A549 (cell line): ENCODE data around the gene BICDL1. TPM values are rescaled to one million over a fixed set of nuclear protein-coding genes. Genes with fewer than 3 reads are reported as not detected.

Experiments
- ATAC-seq, 2 experiments: fragments of 200-7000 bp in 1 of 2; fragments of >200 bp in 1 of 2; cut with Nextera tagmentation in 1 of 2; cut with Tn5 transposase in 1 of 2; 3 replicates each; pipeline versions ENCODE4 v1.8.0 to v1.9.1; 2018 to 2020; ENCODE audit warnings: mild to moderate bottlenecking in 1 of 2, moderate library complexity in 1 of 2
- CTCF ChIA-PET: fragments of 300-600 bp; sonication (Branson Sonifier 250); formaldehyde crosslinking; extraction: SDS; loops from one replicate; lab custom pipeline; 2021; ENCODE audit warnings: antibody characterized with exemption, inconsistent platforms; lab: Yijun Ruan, JAX
- POLR2A ChIA-PET: fragments of 350-600 bp; formaldehyde crosslinking; extraction: SDS; loops from one replicate; lab custom pipeline; 2021; ENCODE audit warnings: antibody characterized with exemption, inconsistent platforms; lab: Yijun Ruan, JAX
- DNase-seq, 2 experiments: peaks; one replicate each; pipeline versions ENCODE4 v3.0.0 to v3.0.0-alpha.2; 2011 to 2016; ENCODE audit warnings: low read depth in 1 of 2, low spot score in 1 of 2
- FAIRE-seq: peaks from 2 replicates; lab custom pipeline; 2011; peaks lifted over from hg19 to GRCh38; lab: Jason Lieb, UNC
- H3K27ac ChIP-seq, 2 experiments: fragments of >200 bp; sonication (Bioruptor Twin); formaldehyde crosslinking; 3 replicates each; pipeline ENCODE4 v1.5.1; 2016 to 2017
- H3K4me1 ChIP-seq: fragments of >200 bp; sonication (Bioruptor Twin); formaldehyde crosslinking; 3 replicates; pipeline ENCODE4 v1.6.1; 2016
- H3K4me2 ChIP-seq: fragments of >200 bp; sonication (Bioruptor Twin); formaldehyde crosslinking; 3 replicates; pipeline ENCODE4 v1.6.1; 2016
- H3K4me3 ChIP-seq: fragments of >200 bp; sonication (Bioruptor Twin); formaldehyde crosslinking; 3 replicates; pipeline ENCODE4 v1.5.1; 2016
- H3K9me3 ChIP-seq: fragments of >200 bp; sonication (Bioruptor Twin); formaldehyde crosslinking; 3 replicates; pipeline ENCODE4 v1.6.1; 2016
- CBX8 ChIP-seq: fragments of 200-600 bp; sonication (generic); IDR thresholded peaks from 2 replicates; pipeline ENCODE4 v1.6.1; 2016
- CHD4 ChIP-seq: fragments of 200-600 bp; sonication (generic); IDR thresholded peaks from 2 replicates; pipeline ENCODE4 v1.6.1; 2016; ENCODE audit warnings: antibody characterized with exemption, mild to moderate bottlenecking, borderline replicate concordance
- E2F6 ChIP-seq: IDR thresholded peaks from 2 replicates; pipeline ENCODE4 v1.6.1; 2012; ENCODE audit warnings: low read depth, borderline replicate concordance
- EHF ChIP-seq: fragments of 250-450 bp; sonication (Bioruptor Pico); IDR thresholded peaks from 2 replicates; pipeline ENCODE4 v1.5.0; 2020; ENCODE audit warnings: mild to moderate bottlenecking
- ELK1 ChIP-seq: fragments of 150-350 bp; IDR thresholded peaks from 2 replicates; pipeline ENCODE4 v1.6.1; 2014; ENCODE audit warnings: low read depth, mild to moderate bottlenecking, low read length
- FOXS1 ChIP-seq: fragments of 250-450 bp; sonication (Bioruptor Pico); IDR thresholded peaks from 2 replicates; pipeline ENCODE4 v1.5.0; 2020; ENCODE audit warnings: mild to moderate bottlenecking, moderate library complexity
- HDAC2 ChIP-seq: fragments of 200-600 bp; sonication (generic); IDR thresholded peaks from 2 replicates; pipeline ENCODE4 v1.6.1; 2016
- HES2 ChIP-seq: fragments of >200 bp; sonication (Bioruptor Twin); formaldehyde crosslinking; IDR thresholded peaks from 2 replicates; pipeline ENCODE4 v1.6.1; 2016
- HOXA7 ChIP-seq: fragments of 250-450 bp; sonication (Bioruptor Pico); IDR thresholded peaks from 2 replicates; pipeline ENCODE4 v1.5.0; 2020; ENCODE audit warnings: mild to moderate bottlenecking, moderate library complexity
- HOXB13 ChIP-seq: fragments of 250-450 bp; sonication (Bioruptor Pico); IDR thresholded peaks from 2 replicates; pipeline ENCODE4 v1.5.0; 2020; ENCODE audit warnings: low read depth, mild to moderate bottlenecking, moderate library complexity
- JUN ChIP-seq, 2 experiments: fragments of >200 bp; sonication (Bioruptor Twin); formaldehyde crosslinking; IDR thresholded peaks; 2 replicates in 1 of 2; 3 replicates in 1 of 2; pipeline ENCODE4 v1.6.1; 2016 to 2017
- MAX ChIP-seq: IDR thresholded peaks from 2 replicates; pipeline ENCODE4 v1.6.1; 2012
- RAD21 ChIP-seq, 2 experiments: fragments of >200 bp in 1 of 2; sonication (Bioruptor Twin) in 1 of 2; formaldehyde crosslinking in 1 of 2; IDR thresholded peaks in 1 of 2; conservative IDR thresholded peaks in 1 of 2; 2 replicates in 1 of 2; 3 replicates in 1 of 2; pipeline ENCODE4 v1.6.1; 2012 to 2018; ENCODE audit warnings: inconsistent platforms in 1 of 2
- RARB ChIP-seq: fragments of 250-450 bp; sonication (Bioruptor Pico); IDR thresholded peaks from 2 replicates; pipeline ENCODE4 v1.8.0; 2021; ENCODE audit warnings: mild to moderate bottlenecking, moderate library complexity
- RCOR1 ChIP-seq: fragments of 150-350 bp; IDR thresholded peaks from 2 replicates; pipeline ENCODE4 v1.6.1; 2014; ENCODE audit warnings: antibody characterized with exemption, low read length, low read depth
- TFCP2L1 ChIP-seq: fragments of 250-450 bp; sonication (Bioruptor Pico); IDR thresholded peaks from 2 replicates; pipeline ENCODE4 v1.5.0; 2021; ENCODE audit warnings: mild to moderate bottlenecking
- ZFP36 ChIP-seq: fragments of 450-650 bp; IDR thresholded peaks from 2 replicates; pipeline ENCODE4 v1.6.1; 2014; ENCODE audit warnings: borderline replicate concordance; ENCODE audit not compliant: partially characterized antibody
- ZNF302 ChIP-seq: fragments of 250-450 bp; sonication (Bioruptor Pico); IDR thresholded peaks from 2 replicates; pipeline ENCODE4 v1.9.0; 2021; ENCODE audit warnings: inconsistent platforms, mild to moderate bottlenecking, moderate library complexity
- WGBS: methylation state at CpG from one replicate; pipeline ENCODE4 v1.1.6; 2017; ENCODE audit errors: missing lambda C conversion rate; 5-methylcytosine and 5-hydroxymethylcytosine counted together
- polyA plus RNA-seq, 4 experiments: library from polyadenylated mRNA; depleted of rRNA in 3 of 4; stranded (reverse); fragments of >200 nt; fragmentation: RNase III in 1 of 4; extraction: RNeasy Plus Mini Kit Qiagen cat#74134 plus additional on column Dnase treatment in 1 of 4; gene quantifications; 2 replicates in 3 of 4; 3 replicates in 1 of 4; pipeline ENCODE4 v1.2.3, GENCODE V29; 2011 to 2017
- TF ChIP-seq, protein P1 (sequence below): fragments of >200 bp; sonication (Bioruptor Twin); formaldehyde crosslinking; IDR thresholded peaks from 3 replicates; pipeline ENCODE4 v1.6.1; 2016
- TF ChIP-seq, protein P2 (sequence below): fragments of >200 bp; sonication (Bioruptor Twin); formaldehyde crosslinking; IDR thresholded peaks from 3 replicates; pipeline ENCODE4 v1.5.1; 2016
- TF ChIP-seq, protein P3 (sequence below): fragments of 450-650 bp; IDR thresholded peaks from 2 replicates; pipeline ENCODE4 v1.6.1; 2014; ENCODE audit warnings: antibody characterized with exemption

The BICDL1 gene
- polyA plus RNA-seq, 2 of the 4 experiments (the other 2 are of a cell fraction) = 3.8 to 4.5 TPM

DNA sequence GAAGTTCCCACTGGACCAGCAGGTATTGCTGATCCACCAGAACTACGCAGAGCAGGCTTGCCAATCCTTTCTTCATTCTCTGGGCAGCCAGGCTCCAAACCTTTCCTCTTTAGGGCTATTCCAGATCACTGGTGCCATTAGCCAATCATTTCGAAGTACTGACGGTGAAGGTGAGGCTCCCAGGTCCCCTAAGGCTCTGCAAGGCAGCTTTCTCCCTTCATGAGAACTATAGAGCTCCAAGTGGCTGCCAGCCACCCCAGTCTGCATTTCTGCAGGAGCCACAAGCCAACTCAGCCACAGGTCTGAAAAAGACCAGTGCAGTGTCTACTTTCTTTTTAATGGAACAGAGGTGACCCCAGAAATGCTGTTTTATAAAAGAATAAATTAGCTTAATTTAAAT is 78.9 kb downstream of the BICDL1 start:
- H3K27ac ChIP-seq = no peak overlapping the region
- no peak for FAIRE-seq
- no peak for TF ChIP-seq RARB (CRISPR knock-in tag)
- TF ChIP-seq, protein P1, sequence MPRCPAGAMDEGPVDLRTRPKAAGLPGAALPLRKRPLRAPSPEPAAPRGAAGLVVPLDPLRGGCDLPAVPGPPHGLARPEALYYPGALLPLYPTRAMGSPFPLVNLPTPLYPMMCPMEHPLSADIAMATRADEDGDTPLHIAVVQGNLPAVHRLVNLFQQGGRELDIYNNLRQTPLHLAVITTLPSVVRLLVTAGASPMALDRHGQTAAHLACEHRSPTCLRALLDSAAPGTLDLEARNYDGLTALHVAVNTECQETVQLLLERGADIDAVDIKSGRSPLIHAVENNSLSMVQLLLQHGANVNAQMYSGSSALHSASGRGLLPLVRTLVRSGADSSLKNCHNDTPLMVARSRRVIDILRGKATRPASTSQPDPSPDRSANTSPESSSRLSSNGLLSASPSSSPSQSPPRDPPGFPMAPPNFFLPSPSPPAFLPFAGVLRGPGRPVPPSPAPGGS = no peak
- ChIA-PET CTCF (interaction anchor here (1.2 to 1.3 kb wide), 2 partner anchors 11 to 60 kb away, joined by 3 to 4 read pairs; no protein-coding TSS in a partner anchor), POLR2A (no interaction called here)
- no peaks in the 10 kb centered on the region for H3K9me3 ChIP-seq
- ATAC-seq = no peak
- no peak for DNase-seq
- 78% methylated on average over 3 of the region's 3 CpGs for WGBS
- H3K4me1 ChIP-seq = peaks cover 4% of the 10 kb centered on the region; the same call in 1 of the 3 replicates
- H3K4me2 ChIP-seq = no peak overlapping the region
- no peak overlapping the region for H3K4me3 ChIP-seq

DNA sequence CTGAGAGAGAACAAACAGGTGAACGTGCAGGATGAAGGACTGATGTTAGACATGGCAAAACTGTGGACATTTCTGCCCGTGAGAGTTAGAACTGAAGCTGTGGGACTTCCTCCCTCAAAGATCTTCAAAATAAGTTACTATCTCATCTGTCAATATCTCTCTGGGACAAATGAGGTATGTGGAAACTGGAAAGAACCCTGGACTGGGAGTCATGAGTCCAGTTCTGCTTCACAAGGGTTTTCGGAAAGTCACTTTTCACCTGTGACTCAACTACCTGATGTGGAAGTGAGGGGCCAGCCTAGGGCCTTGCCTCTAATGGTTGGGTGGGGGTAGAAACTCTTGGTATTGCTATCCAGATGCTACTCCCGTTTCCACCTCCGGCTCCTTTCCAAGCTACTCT is 80.2 kb downstream of the BICDL1 start:
- Histone ChIP-seq H3K4me1 (no peaks in the 10 kb centered on the region), H3K9me3 (no peaks in the 10 kb centered on the region), H3K27ac (no peak overlapping the region), H3K4me3 (no peak overlapping the region), H3K4me2 (no peak overlapping the region)
- FAIRE-seq (no peak), ATAC-seq (no peak), DNase-seq (no peak)
- POLR2A ChIA-PET = no interaction called here
- CTCF ChIA-PET = interaction anchor here (1.0 to 1.3 kb wide), 2 partner anchors 9 to 11 kb away, joined by 3 to 4 read pairs; no protein-coding TSS in a partner anchor
- 63% methylated on average over 5 of the region's 5 CpGs for WGBS
- TF ChIP-seq, protein P2, sequence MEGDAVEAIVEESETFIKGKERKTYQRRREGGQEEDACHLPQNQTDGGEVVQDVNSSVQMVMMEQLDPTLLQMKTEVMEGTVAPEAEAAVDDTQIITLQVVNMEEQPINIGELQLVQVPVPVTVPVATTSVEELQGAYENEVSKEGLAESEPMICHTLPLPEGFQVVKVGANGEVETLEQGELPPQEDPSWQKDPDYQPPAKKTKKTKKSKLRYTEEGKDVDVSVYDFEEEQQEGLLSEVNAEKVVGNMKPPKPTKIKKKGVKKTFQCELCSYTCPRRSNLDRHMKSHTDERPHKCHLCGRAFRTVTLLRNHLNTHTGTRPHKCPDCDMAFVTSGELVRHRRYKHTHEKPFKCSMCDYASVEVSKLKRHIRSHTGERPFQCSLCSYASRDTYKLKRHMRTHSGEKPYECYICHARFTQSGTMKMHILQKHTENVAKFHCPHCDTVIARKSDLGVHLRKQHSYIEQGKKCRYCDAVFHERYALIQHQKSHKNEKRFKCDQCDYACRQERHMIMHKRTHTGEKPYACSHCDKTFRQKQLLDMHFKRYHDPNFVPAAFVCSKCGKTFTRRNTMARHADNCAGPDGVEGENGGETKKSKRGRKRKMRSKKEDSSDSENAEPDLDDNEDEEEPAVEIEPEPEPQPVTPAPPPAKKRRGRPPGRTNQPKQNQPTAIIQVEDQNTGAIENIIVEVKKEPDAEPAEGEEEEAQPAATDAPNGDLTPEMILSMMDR = no peak
- TF ChIP-seq ZFP36 = no peak
- no peak for TF ChIP-seq HOXB13
- TF ChIP-seq CBX8 = no peak
- TF ChIP-seq TFCP2L1 (CRISPR knock-in tag) = no peak
- TF ChIP-seq CHD4 = no peak
- TF ChIP-seq, protein P1 = no peak
- no peak for TF ChIP-seq RCOR1
- no peak for TF ChIP-seq ELK1
- TF ChIP-seq, protein P3, sequence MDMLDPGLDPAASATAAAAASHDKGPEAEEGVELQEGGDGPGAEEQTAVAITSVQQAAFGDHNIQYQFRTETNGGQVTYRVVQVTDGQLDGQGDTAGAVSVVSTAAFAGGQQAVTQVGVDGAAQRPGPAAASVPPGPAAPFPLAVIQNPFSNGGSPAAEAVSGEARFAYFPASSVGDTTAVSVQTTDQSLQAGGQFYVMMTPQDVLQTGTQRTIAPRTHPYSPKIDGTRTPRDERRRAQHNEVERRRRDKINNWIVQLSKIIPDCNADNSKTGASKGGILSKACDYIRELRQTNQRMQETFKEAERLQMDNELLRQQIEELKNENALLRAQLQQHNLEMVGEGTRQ = no peak
- TF ChIP-seq JUN (IDR thresholded peaks at IDR 0.05) = no peak
- no peak for TF ChIP-seq E2F6
- TF ChIP-seq ZNF302 = no peak
- TF ChIP-seq HDAC2 = no peak
- no peak for TF ChIP-seq RAD21 (conservative IDR thresholded peaks at IDR 0.05 in 1 of 2, IDR thresholded peaks at IDR 0.05 in 1 of 2)
- no peak for TF ChIP-seq FOXS1 (CRISPR knock-in tag)
- TF ChIP-seq MAX = no peak
- no peak for TF ChIP-seq EHF
- no peak for TF ChIP-seq HOXA7
- TF ChIP-seq HES2 = no peak
